GM13976 (cell line): ENCODE measurements around the gene DYNLRB2.
A peak's percentile ranks its signal among the peaks of the same experiment; 100 is the strongest.

Source experiments
- DNase-seq: peaks from one replicate; pipeline ENCODE4 v3.0.0; 2012; ENCODE audit warnings: low spot score
- CTCF ChIP-seq: IDR thresholded peaks from 2 replicates; pipeline ENCODE4 v1.5.1; 2012; ENCODE audit warnings: borderline replicate concordance, mild to moderate bottlenecking; ENCODE audit not compliant: insufficient read depth; ENCODE audit errors: extremely low read depth, missing control alignments, control extremely low read depth
- in situ Hi-C: fragments of 300-500 bp; cut with MboI; formaldehyde crosslinking; loops from one replicate; pipeline ENCODE4 v1.12.0; 2022; ENCODE audit warnings: low sequenced_read_pairs, mixed read lengths, inconsistent platforms; ENCODE audit not compliant: unreplicated experiment

The DYNLRB2 gene

GRCh38 chr16:80556481-80556880 lies 15.7 kb downstream of the DYNLRB2 start:
- TF ChIP-seq CTCF: no peak
- in situ Hi-C loops: no loop called here
- DNase-seq: no peak

- no peak for TF ChIP-seq CTCF
- in situ Hi-C loops: no loop called here
- no peak for DNase-seq
Observed at GRCh38 chr16:80557037-80557436, 16.2 kb downstream of the DYNLRB2 start.

GRCh38 chr16:80559369-80559768 lies 18.6 kb downstream of the DYNLRB2 start:
- TF ChIP-seq CTCF: no peak
- DNase-seq: no peak
- in situ Hi-C loops: no loop called here

GRCh38 chr16:80563066-80563465 lies 22.3 kb downstream of the DYNLRB2 start:
- no peak for TF ChIP-seq CTCF
- no peak for DNase-seq

GRCh38 chr16:80564394-80564793 lies 23.6 kb downstream of the DYNLRB2 start:
- no peak for TF ChIP-seq CTCF
- in situ Hi-C loops: no loop called here
- DNase-seq: no peak

More at GRCh38 chr16:80563066-80563465, 22.3 kb downstream of the DYNLRB2 start:
- in situ Hi-C loops: no loop called here

- no peak for TF ChIP-seq CTCF
- peak; percentile 76 for DNase-seq
- in situ Hi-C loops: no loop called here
Observed at GRCh38 chr16:80569440-80570105, 28.8 kb downstream of the DYNLRB2 start.
